GM21723 (cell line): ENCODE measurements around the gene UNC80.

ENCODE experiments used
- ATAC-seq: cut with Tn5 transposase; IDR thresholded peaks from one replicate; pipeline ENCODE4 v1.9.1; 2021; ENCODE audit warnings: mild to moderate bottlenecking, moderate library complexity; ENCODE audit not compliant: unreplicated experiment

The UNC80 gene

GRCh38 chr2:209805351-209805750 lies 33.7 kb downstream of the UNC80 start:
- no peak for ATAC-seq

- no peak for ATAC-seq
Observed at GRCh38 chr2:209806318-209806717, 34.7 kb downstream of the UNC80 start.

GRCh38 chr2:209808521-209808920 lies 36.9 kb downstream of the UNC80 start:
- ATAC-seq = no peak

- no peak for ATAC-seq
Observed at GRCh38 chr2:209809256-209809655, 37.6 kb downstream of the UNC80 start.

- no peak for ATAC-seq
Observed at GRCh38 chr2:209817844-209818271, 46.2 kb downstream of the UNC80 start.

- ATAC-seq = no peak
Observed at GRCh38 chr2:209818939-209819338, 47.3 kb downstream of the UNC80 start.

GRCh38 chr2:209821806-209822205 lies 50.2 kb downstream of the UNC80 start:
- ATAC-seq = no peak

- ATAC-seq = no peak
Observed at GRCh38 chr2:209823484-209823883, 51.9 kb downstream of the UNC80 start.

GRCh38 chr2:209824391-209824790 lies 52.8 kb downstream of the UNC80 start:
- no peak for ATAC-seq

GRCh38 chr2:209830722-209831465 lies 59.3 kb downstream of the UNC80 start:
- ATAC-seq = no peak

GRCh38 chr2:209834767-209835166 lies 63.1 kb downstream of the UNC80 start:
- ATAC-seq = no peak

- ATAC-seq = no peak
Observed at GRCh38 chr2:209840434-209840833, 68.8 kb downstream of the UNC80 start.

GRCh38 chr2:209845666-209846065 lies 74.0 kb downstream of the UNC80 start:
- ATAC-seq = no peak

- no peak for ATAC-seq
Observed at GRCh38 chr2:209864716-209865295, 93.2 kb downstream of the UNC80 start.

GRCh38 chr2:209868271-209868994 lies 96.8 kb downstream of the UNC80 start:
- no peak for ATAC-seq

GRCh38 chr2:209870067-209870466 lies 98.4 kb downstream of the UNC80 start:
- ATAC-seq = no peak

- ATAC-seq = no peak
Observed at GRCh38 chr2:209872675-209873074, 101.0 kb downstream of the UNC80 start.

GRCh38 chr2:209875270-209875669 lies 103.6 kb downstream of the UNC80 start:
- ATAC-seq = no peak

- no peak for ATAC-seq
Observed at GRCh38 chr2:209876211-209876610, 104.6 kb downstream of the UNC80 start.

- ATAC-seq = no peak
Observed at GRCh38 chr2:209878701-209879100, 107.1 kb downstream of the UNC80 start.

GRCh38 chr2:209900638-209901037 lies 129.0 kb downstream of the UNC80 start:
- no peak for ATAC-seq

GRCh38 chr2:209901172-209901571 lies 129.5 kb downstream of the UNC80 start:
- ATAC-seq = no peak
